Retinal pigment epithelial cell (primary cell): Measurements from ENCODE around the gene PIGN.

Experiments
- DNase-seq: peaks from one replicate; pipeline ENCODE4 v3.0.0-alpha.2; 2010; ENCODE audit warnings: low read depth
- H3K4me3 ChIP-seq: 2 replicates; pipeline ENCODE4 v1.5.1; 2011; ENCODE audit warnings: mild to moderate bottlenecking, low read length, control low read depth, moderate library complexity
- CTCF ChIP-seq: conservative IDR thresholded peaks from 2 replicates; pipeline ENCODE4 v1.5.1; 2011; ENCODE audit warnings: low read depth, low read length, control low read depth, inconsistent platforms

The PIGN gene

GRCh38 chr18:62198259-62198658 is 11.4 kb upstream of the PIGN start:
- DNase-seq: no peak
- TF ChIP-seq CTCF: no peak
- H3K4me3 ChIP-seq: no peak overlapping the region

DNA sequence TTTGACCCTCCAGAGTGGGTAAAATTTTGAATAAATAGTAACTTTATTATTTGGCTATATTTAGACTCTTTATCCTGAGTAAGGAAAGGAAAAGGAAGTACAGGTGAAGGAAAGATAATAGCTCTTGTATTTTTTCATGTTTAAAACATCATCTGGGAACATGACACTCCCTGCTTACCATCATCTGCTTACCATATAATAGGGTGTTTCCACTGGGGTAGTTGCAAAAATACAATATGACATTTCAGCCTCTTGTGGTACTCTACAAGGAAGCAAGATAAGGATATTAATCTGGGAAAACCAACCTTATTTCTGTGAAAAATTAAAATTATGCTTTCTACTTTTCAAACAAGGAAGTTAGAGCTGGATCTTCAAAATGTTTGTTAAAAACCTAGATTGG is 10.1 kb upstream of the PIGN start:
- no peak for DNase-seq
- H3K4me3 ChIP-seq: no peak overlapping the region
- TF ChIP-seq CTCF: no peak

GRCh38 chr18:62196079-62196478 is 9.2 kb upstream of the PIGN start:
- H3K4me3 ChIP-seq: no peak overlapping the region
- DNase-seq: no peak
- no peak for TF ChIP-seq CTCF

- no peak for DNase-seq
- H3K4me3 ChIP-seq: peak overlapping the region; percentile 93
- no peak for TF ChIP-seq CTCF
Observed at GRCh38 chr18:62189208-62189607, 2.4 kb upstream of the PIGN start.

DNA sequence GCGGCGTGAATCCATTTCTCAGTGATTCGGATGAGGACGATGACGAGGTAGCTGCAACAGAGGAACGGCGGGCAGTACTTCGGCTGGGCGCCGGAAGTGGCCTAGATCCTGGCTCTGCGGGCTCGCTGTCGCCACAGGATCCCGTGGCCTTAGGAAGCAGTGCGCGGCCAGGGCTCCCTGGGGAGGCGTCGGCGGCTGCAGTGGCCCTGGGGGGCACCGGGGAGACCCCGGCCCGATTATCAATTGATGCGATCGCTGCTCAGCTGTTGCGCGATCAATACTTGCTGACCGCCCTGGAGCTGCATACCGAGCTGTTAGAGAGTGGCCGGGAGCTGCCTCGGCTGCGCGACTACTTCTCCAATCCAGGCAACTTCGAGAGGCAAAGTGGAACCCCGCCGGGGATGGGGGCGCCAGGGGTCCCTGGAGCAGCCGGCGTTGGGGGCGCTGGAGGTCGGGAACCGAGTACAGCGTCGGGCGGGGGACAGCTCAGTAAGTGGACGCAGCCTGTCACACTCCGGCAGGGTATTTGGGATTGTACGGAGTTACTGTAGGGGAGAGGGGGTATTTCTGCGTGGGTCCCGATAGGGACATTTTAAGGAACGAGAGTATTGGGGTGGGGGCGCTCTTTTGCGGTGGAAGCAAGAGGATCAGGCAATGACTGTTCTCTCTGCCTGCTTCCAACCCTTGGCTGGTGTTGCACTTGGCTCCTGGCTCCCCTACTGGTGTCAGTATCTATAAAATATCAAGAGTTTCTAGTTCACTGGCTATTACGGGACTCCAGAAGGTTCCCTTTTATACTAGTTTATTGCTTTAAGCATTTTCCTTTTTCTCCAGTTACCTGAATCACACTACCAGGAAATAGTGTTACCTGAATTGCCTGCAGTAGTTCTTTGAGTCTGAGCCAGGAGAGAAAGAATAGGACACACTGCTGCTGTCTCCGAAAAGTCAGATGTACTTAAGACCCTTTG is 971 bp upstream of the PIGN start:
- H3K4me3 ChIP-seq: peak overlapping the region; percentile 93
- no peak for DNase-seq
- TF ChIP-seq CTCF: peak; percentile 10

- DNase-seq: no peak
- H3K4me3 ChIP-seq: peak overlapping the region; percentile 93
- no peak for TF ChIP-seq CTCF
Observed at GRCh38 chr18:62186499-62186773, 420 bp downstream of the PIGN start.

DNA sequence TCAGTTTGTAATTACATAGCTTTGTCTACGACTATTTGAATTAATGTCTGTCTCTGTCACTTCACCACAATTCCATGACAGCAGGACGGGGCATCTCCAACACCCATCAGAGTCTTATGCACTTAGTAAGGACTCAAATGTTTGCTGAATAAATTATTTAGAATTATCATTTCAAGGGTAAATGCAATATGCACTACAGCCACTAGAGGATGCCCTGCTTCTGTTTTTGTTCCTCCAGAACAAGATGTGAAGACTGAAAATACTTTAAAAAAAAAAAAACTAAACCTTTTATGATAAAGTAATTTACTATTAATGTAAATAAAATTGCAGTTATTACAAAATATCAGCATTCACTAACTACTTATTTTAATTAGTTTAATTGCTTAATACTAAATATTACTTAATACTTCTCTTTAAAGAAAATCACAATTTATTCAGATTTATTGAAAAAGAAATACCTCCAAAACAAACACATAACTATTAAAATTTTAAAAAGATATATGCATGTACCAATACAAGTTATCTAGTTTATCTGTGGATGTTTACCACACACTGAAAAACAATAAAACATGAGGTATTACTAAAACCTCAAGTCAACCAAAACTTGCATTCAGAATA is 3.2 kb downstream of the PIGN start:
- DNase-seq: no peak
- peak; percentile 93 for TF ChIP-seq CTCF
- H3K4me3 ChIP-seq: no peak overlapping the region
